Activated T-cell treated with anti-CD3 and anti-CD28 coated beads, Interleukin-2, amount 50 U/mL, for 4 hours (primary cell): Measurements from ENCODE around the gene THPO. TPM values are rescaled to one million over a fixed set of nuclear protein-coding genes. Genes with fewer than 3 reads are reported as not detected.

Source experiments
- ATAC-seq, 2 donors: fragments of 200-7000 bp; cut with Tn5 transposase; one replicate each; pipeline ENCODE4 v1.10.0; 2021
- DNase-seq: peaks from one replicate; pipeline ENCODE4 v3.0.0-alpha.2; 2020
- H3K27me3 Mint-ChIP-seq: one replicate; pipeline ENCODE4 v1.8.0; 2021; ENCODE audit warnings: low read depth, mixed read lengths
- H3K36me3 Mint-ChIP-seq: one replicate; pipeline ENCODE4 v1.8.0; 2022; ENCODE audit warnings: mixed read lengths; ENCODE audit not compliant: insufficient read depth
- H3K4me1 Mint-ChIP-seq: one replicate; pipeline ENCODE4 v1.8.0; 2021; ENCODE audit warnings: low read depth, mixed read lengths
- H3K4me3 Mint-ChIP-seq: one replicate; pipeline ENCODE4 v1.8.0; 2021; ENCODE audit warnings: mild to moderate bottlenecking, moderate library complexity, mixed read lengths
- H3K9me3 Mint-ChIP-seq: one replicate; pipeline ENCODE4 v1.8.0; 2021; ENCODE audit warnings: mixed read lengths
- total RNA-seq, 3 donors: library from RNA; stranded (reverse); gene quantifications; one replicate each; pipeline ENCODE4 v1.2.1, GENCODE V29; 2021

THPO gene
- total RNA-seq, 3 donors from 2014 or later, result not detected

GRCh38 chr3:184389935-184390528, 12.0 kb upstream of the THPO start:
- Mint-ChIP-seq H3K9me3 (no peaks in the 10 kb centered on the region), H3K36me3 (no peaks in the 10 kb centered on the region)
- ATAC-seq, result no peak

DNA sequence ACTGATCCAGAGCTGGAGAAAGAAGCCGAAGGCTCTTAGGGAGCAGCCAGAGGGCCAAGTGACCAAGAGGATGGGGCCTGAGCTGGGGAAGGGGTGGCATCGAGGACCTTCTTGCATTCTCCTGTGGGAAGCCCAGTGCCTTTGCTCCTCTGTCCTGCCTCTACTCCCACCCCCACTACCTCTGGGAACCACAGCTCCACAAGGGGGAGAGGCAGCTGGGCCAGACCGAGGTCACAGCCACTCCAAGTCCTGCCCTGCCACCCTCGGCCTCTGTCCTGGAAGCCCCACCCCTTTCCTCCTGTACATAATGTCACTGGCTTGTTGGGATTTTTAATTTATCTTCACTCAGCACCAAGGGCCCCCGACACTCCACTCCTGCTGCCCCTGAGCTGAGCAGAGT, 11.4 kb upstream of the THPO start:
- ATAC-seq (no peak), DNase-seq (no peak)
- H3K9me3 Mint-ChIP-seq, result no peaks in the 10 kb centered on the region
- no peaks in the 10 kb centered on the region for H3K4me1 Mint-ChIP-seq
- H3K4me3 Mint-ChIP-seq, result no peak overlapping the region
- peaks cover 21% of the 10 kb centered on the region for H3K27me3 Mint-ChIP-seq
- H3K36me3 Mint-ChIP-seq, result no peaks in the 10 kb centered on the region

More at GRCh38 chr3:184389935-184390528, 12.0 kb upstream of the THPO start:
- H3K4me1 Mint-ChIP-seq, result no peaks in the 10 kb centered on the region
- no peak for DNase-seq
- no peak overlapping the region for H3K4me3 Mint-ChIP-seq
- peaks cover 19% of the 10 kb centered on the region for H3K27me3 Mint-ChIP-seq

GRCh38 chr3:184388936-184389230, 10.9 kb upstream of the THPO start:
- no peak for DNase-seq
- Mint-ChIP-seq H3K4me1 (no peaks in the 10 kb centered on the region), H3K27me3 (peaks cover 26% of the 10 kb centered on the region), H3K36me3 (no peaks in the 10 kb centered on the region), H3K4me3 (no peak overlapping the region), H3K9me3 (no peaks in the 10 kb centered on the region)
- ATAC-seq, result no peak

GRCh38 chr3:184388164-184388935, 10.3 kb upstream of the THPO start:
- peaks cover 28% of the 10 kb centered on the region for H3K27me3 Mint-ChIP-seq
- no peak overlapping the region for H3K4me3 Mint-ChIP-seq
- no peaks in the 10 kb centered on the region for H3K36me3 Mint-ChIP-seq
- no peak for ATAC-seq
- no peaks in the 10 kb centered on the region for H3K4me1 Mint-ChIP-seq
- no peak for DNase-seq
- no peaks in the 10 kb centered on the region for H3K9me3 Mint-ChIP-seq

- peaks cover 35% of the 10 kb centered on the region for H3K27me3 Mint-ChIP-seq
- ATAC-seq, result no peak
These were observed 9.2 kb upstream of the THPO start for GRCh38 chr3:184387174-184387714.

GRCh38 chr3:184386047-184386806, 8.2 kb upstream of the THPO start:
- no peak overlapping the region for H3K4me3 Mint-ChIP-seq
- no peaks in the 10 kb centered on the region for H3K9me3 Mint-ChIP-seq
- ATAC-seq, result no peak
- no peaks in the 10 kb centered on the region for H3K36me3 Mint-ChIP-seq
- peaks cover 4% of the 10 kb centered on the region for H3K4me1 Mint-ChIP-seq
- peaks cover 43% of the 10 kb centered on the region for H3K27me3 Mint-ChIP-seq
- DNase-seq, result no peak

More at GRCh38 chr3:184387174-184387714, 9.2 kb upstream of the THPO start:
- Mint-ChIP-seq H3K4me3 (no peak overlapping the region), H3K36me3 (no peaks in the 10 kb centered on the region), H3K9me3 (no peaks in the 10 kb centered on the region), H3K4me1 (no peaks in the 10 kb centered on the region)
- no peak for DNase-seq

DNA sequence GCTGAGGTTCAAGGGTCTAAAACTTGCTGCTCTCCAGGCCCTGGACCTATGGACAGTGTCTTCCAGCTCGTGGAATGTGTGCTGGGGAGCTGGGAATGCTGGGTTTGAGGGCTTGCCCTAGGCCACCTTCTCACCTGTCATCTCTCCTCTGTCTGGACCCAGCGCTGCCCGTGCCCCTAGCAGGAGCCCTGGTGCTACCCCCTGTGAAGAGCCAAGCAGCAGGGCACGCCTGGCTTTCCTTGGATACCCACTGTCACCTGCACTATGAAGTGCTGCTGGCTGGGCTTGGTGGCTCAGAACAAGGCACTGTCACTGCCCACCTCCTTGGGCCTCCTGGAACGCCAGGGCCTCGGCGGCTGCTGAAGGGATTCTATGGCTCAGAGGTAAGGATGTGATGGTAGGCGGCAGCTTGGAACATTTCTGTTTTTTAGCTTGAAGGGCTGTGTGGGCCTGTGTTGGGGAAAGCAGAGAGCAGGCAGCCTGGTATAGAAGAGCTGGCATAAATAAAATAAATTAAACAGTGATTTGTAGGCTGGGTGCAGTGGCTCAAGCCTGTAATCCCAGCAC, 6.9 kb upstream of the THPO start:
- ATAC-seq (no peak), DNase-seq (no peak)
- Mint-ChIP-seq H3K4me3 (no peak overlapping the region), H3K27me3 (peaks cover 48% of the 10 kb centered on the region), H3K4me1 (peaks cover 8% of the 10 kb centered on the region), H3K9me3 (no peaks in the 10 kb centered on the region), H3K36me3 (no peaks in the 10 kb centered on the region)

DNA sequence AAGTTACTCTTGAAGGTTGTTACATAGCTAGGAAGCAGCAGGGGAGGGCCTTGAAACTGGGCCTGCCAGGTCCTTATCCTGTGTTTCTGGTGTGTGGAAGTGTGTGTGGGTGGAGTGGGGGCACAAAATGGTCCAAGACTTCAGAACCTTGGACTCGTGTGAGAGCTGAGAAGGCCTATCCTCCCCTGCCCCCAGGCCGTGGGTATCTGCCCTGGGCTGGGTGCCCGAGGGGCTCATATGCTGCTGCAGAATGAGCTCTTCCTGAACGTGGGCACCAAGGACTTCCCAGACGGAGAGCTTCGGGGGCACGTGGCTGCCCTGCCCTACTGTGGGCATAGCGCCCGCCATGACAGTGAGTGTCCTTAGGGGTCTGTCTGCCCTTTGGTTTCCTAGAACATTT, 6.3 kb upstream of the THPO start:
- Mint-ChIP-seq H3K4me3 (no peak overlapping the region), H3K36me3 (no peaks in the 10 kb centered on the region), H3K27me3 (peaks cover 48% of the 10 kb centered on the region), H3K9me3 (no peaks in the 10 kb centered on the region), H3K4me1 (peaks cover 8% of the 10 kb centered on the region)
- DNase-seq, result no peak
- ATAC-seq, result no peak

GRCh38 chr3:184383033-184383740, 5.2 kb upstream of the THPO start:
- no peak for ATAC-seq
- no peaks in the 10 kb centered on the region for H3K36me3 Mint-ChIP-seq

DNA sequence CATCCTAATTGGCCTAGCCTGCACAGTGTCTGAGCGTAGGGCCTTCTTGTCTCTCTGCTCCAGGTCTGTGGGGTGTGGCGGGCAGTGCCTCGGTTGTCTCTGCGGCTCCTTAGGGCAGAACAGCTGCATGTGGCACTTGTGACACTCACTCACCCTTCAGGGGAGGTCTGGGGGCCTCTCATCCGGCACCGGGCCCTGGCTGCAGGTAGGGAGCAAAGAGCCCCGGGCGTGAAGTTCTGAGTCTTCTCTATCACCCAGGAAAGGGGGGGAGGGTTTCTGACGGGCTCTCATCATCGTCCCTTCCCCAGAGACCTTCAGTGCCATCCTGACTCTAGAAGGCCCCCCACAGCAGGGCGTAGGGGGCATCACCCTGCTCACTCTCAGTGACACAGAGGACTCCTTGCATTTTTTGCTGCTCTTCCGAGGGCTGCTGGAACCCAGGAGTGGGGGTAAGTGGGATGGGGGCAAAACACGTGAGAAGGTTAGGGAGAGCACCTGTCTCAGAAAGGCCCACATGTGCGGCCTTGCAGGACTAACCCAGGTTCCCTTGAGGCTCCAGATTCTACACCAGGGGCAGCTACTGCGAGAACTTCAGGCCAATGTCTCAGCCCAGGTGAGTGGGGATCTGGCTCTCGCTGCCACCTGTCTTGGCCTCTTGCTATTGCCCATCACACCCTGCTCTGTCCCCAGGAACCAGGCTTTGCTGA, 4.5 kb upstream of the THPO start:
- Mint-ChIP-seq H3K4me1 (peaks cover 11% of the 10 kb centered on the region), H3K36me3 (no peaks in the 10 kb centered on the region), H3K9me3 (no peaks in the 10 kb centered on the region), H3K4me3 (no peak overlapping the region), H3K27me3 (peaks cover 65% of the 10 kb centered on the region)
- ATAC-seq (no peak), DNase-seq (no peak)

More at GRCh38 chr3:184383033-184383740, 5.2 kb upstream of the THPO start:
- Mint-ChIP-seq H3K9me3 (no peaks in the 10 kb centered on the region), H3K27me3 (peaks cover 60% of the 10 kb centered on the region), H3K4me1 (peaks cover 11% of the 10 kb centered on the region), H3K4me3 (no peak overlapping the region)
- no peak for DNase-seq

DNA sequence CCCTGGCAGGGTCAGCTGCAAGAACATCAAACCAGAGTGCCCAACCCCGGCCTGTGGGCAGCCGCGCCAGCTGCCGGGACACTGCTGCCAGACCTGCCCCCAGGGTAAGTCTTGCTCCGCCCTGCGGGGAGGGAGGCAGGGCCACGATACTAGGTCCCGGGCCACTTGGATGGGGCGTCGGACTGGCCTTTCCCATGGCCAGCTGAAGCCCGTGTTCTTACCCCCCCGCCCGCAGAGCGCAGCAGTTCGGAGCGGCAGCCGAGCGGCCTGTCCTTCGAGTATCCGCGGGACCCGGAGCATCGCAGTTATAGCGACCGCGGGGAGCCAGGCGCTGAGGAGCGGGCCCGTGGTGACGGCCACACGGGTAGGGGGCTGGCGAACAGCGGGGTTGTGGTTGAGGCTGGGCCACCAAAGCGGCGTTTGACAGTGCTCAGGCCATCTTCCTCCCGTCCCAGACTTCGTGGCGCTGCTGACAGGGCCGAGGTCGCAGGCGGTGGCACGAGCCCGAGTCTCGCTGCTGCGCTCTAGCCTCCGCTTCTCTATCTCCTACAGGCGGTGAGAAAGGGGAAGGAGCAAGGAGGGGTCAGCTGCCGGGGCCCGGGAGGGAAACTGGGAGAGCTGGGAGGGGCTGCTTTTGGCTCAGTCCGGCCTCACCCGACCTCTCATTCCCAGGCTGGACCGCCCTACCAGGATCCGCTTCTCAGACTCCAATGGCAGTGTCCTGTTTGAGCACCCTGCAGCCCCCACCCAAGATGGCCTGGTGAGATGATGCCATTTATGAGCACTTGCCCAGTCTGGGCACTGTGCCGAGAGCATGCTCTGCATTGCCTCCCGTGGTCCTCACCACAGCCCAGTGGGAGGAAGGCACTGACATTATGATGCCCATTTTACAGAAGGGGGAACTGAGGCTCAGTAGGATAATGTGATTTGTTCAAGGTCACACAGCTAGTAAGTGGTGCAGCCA, 3.5 kb upstream of the THPO start:
- ATAC-seq (peak; percentile 23 to 29), DNase-seq (no peak)
- no peaks in the 10 kb centered on the region for H3K36me3 Mint-ChIP-seq
- no peaks in the 10 kb centered on the region for H3K9me3 Mint-ChIP-seq
- H3K27me3 Mint-ChIP-seq, result peaks cover 62% of the 10 kb centered on the region
- H3K4me1 Mint-ChIP-seq, result peaks cover 11% of the 10 kb centered on the region
- H3K4me3 Mint-ChIP-seq, result peak overlapping the region; percentile 63

- H3K4me3 Mint-ChIP-seq, result peak overlapping the region; percentile 63
- H3K36me3 Mint-ChIP-seq, result no peaks in the 10 kb centered on the region
- peaks cover 11% of the 10 kb centered on the region for H3K4me1 Mint-ChIP-seq
- H3K27me3 Mint-ChIP-seq, result peaks cover 63% of the 10 kb centered on the region
- ATAC-seq (peak; percentile 63 to 64), DNase-seq (no peak)
- H3K9me3 Mint-ChIP-seq, result no peaks in the 10 kb centered on the region
These were observed 2.7 kb upstream of the THPO start for GRCh38 chr3:184380627-184381260.
